NCI-H128 (cell line): ENCODE measurements around the gene LDAH.
A peak's percentile ranks its signal among the peaks of the same experiment; 100 is the strongest.

Experiments used
- DNase-seq: peaks from one replicate; lab custom pipeline; 2025; ENCODE audit not compliant: unreplicated experiment; lab: John Stamatoyannopoulos, UW

Gene LDAH

DNA sequence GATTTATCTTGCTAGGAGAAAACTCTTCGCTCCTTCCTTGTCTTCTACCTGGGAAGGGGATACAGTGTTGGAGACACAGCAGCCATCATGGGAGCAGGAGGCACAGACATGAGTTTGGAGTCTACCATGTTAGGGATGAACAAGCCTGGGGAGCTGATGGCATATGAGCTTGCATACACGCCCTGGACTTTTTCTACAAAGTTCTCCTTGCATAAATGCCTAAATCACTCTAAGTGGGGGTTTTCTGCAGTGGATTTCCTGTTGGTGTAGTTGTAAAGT is 168.4 kb downstream of the LDAH start:
- DNase-seq: no peak

DNA sequence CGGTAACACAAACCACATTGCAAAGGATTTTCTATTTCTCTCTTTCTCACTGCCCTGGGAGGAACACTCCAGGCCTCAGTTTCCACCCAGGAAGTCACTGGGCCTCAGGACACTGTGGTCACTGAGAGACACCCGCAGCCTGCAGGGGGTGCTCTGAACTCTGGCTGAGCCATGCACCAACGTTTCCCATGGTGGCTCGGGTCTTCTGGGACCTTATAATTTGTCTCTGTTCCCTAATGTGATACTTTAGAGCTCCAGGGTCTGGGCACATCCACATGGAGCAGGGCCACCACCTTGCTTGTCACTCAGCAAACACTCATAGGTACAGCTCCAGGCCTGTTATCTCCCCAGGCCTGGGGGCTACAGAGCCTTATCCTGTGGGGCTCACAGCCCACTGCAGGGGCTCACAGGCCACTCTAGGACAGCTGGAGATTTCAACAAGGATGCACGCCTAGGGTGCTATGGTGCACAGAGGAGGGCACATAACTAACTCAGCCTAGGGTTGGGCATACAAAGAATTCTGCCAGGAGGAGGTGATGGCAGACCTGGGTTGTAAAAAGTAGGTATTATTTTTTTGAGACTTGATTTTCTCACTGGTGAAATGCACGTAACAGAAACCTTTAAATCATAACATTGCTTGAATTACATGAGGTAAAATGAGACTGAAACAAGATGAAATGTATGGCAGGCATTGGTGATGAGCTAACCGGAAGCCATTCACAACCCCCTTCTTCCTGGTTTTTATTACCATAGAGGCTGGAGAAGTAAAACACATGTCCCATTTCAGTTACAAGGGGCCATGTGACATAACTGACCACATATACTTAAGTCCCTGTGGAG is 169.0 kb downstream of the LDAH start:
- no peak for DNase-seq

DNA sequence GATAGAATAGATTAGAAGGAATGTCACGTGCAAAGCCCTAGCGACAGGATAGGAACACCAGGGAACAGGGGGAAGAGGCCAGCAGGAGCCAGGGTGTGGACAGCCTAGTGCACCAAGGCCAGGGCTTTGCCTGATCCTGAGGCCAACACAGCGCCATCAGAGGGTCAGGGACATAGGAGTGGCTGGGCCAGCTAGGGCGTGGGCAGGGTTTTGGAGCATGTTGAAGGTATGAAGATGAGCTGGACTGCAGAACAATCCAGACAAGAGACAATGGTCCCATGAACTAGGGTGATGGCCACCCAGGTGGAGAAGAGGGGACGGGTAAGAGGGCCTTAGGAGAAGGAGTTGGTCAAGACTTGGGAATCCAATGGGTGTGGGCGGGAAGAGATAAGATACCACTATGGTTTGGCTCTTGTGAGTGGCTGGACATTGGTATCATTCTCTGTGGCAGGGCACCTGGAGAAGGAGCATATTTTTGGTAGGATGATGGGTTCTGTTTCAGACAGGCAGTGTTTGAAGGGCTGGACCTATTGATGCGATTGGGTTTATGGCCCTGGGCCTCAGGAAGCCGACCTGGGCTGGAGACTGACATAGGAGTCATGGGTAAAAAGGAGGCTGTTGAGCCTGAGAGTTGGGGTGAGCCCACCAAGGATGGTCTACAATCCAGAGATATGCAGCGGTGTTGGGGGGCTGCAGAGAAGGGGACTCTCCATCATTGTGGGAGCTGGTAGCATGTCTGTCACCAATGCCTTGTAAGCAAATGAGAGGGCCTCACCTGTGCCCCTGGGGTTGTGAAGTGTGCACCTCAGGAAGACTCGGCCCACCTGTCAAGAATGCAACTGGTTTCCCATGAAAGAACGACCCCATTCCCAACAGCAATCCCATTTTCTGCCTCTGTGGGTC is 170.0 kb downstream of the LDAH start:
- DNase-seq: no peak

DNA sequence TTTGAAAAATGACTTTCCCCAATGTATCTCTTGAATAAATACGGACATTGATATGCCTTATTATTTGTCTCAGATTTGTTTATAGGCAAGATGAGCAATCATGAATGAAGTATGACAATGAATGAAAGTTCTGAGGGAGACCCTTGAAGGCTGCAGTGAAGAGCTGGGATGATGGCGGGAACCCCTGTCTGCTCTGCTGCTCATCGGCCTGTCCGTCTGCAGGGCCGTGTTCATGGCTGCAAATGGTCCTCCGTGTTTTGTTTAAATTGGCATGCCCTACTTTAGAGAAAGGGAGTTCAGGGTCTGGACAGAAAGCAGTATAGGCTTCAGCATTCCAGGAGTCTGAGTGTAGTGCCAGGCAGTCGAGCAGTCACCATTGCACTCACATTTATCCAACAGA is 170.8 kb downstream of the LDAH start:
- DNase-seq: no peak

DNA sequence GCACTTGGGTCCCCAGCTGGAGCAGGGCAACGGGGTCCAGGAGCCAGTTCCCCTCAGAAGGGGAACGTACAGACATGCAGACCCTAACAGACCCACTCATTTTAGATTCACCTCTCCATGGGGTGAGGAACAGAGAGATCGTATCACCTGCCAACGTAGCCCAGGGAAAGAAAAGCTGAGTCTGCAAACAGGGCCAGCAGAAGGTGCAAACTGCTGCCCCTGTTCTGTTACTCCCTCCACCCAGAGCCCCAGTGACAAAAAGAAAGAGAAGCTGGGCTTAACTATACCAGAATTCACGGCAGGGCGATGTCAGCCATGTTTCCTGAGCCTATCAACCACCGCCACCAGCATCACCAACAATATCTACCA is 171.2 kb downstream of the LDAH start:
- no peak for DNase-seq

DNA sequence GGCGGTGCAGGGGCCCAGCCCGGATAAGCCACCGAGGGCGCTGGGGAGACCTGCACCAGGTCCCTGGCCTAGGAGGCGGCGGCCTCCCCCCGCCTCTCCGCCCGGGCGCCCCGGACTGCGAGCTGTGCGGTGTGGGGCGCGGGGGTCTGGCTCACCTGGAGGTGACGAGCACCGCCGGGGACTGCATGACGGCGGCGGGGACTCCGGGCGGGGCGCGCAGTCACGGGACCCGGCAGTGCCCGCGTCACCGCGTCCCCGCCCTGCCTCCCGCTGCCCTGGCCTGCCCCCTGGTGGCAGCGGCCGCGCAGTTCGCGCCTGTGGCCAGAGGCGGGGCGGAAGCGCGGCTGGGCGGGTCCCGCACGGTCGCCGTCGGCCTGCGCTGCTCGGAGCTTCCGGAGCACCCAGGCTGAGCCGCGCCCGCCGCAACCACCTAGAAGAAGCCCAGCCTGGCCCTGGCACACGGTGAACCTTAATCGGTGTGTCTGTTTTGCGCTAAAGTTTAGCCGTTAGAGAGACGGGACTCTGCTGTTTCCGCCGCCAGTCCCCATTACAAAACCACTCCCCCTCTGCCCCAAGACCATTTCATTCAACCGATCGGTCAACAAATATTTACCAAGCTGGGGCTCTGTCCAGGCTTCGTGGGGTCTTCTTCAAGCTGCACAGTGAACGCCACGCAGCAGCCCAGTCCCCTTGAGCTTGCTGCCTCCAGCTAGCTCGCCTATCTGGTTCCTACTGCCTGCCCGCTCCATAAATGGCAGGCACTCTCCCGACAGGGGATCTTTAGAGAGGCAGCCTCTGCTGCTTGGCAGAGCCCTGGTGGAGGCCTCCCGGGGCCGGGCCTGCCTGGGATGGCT is 171.8 kb downstream of the LDAH start, which contains the start of gene HS1BP3:
Gene HS1BP3, minus strand, starts transcription at position 222 of the 854 bp plus-strand sequence. Its CDS starts 35 bp downstream, at position 187.
- peak; percentile 73 for DNase-seq

DNA sequence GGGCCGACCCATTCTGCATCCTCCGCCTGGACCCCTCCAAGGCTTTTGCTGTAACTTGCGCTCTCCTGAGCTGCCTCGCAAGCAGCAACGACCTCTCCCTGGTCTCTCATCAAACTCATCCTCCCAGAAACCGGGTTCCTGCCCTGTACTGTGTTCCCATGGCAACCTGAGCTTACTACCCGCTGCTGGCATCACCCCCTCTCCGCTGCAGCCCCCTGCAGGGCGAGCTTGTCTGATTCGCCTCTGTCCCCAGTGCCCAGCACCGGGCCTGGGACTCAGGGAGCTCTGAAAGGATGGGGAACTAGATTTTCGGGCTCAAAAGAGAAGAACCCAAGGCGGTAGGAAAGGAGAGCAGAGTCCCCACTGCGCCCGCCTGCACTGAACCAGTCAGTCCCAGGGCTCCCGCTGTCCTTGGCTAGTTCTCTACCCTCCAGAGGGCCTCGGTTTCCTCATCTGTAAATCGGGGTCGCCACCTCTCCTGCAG is 172.5 kb downstream of the LDAH start:
- DNase-seq: no peak

DNA sequence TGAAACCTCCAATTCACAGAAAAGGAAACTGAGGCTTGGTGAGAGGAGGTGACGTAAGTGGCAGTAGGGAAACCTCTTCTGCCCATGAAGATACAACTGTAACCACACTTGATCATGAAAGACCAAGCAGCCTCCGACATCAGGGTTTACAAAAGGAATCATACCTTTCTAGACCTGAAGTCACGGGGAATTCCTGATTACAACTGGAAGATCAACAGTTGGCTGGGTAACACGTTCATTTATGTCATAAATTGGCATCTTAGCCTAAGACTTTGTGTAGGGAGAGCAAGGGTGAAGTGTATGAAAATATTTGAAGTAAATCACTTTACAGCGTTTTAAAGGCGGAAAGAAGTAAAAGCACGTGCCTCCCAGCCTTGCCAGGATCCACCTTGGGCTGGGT is 172.9 kb downstream of the LDAH start:
- no peak for DNase-seq

DNA sequence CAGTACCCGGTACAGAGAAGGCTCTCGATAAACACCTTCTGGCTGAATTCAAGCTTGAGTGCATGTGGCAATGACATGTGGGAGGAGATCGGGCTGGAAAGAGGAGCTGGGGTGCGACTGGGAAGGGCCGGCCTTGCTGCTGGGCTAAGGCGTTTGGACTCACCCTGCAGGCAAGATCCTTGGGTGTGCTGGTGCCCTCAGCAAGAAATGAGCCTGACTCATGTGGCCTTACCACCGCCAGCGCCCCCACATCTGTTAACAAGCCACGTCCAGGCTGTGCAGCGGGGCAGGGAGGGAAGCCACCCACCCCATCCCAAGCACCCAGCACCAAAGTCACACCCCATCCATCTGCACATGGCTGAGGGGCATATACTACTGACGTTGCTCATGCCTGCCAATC is 173.3 kb downstream of the LDAH start:
- DNase-seq: no peak

DNA sequence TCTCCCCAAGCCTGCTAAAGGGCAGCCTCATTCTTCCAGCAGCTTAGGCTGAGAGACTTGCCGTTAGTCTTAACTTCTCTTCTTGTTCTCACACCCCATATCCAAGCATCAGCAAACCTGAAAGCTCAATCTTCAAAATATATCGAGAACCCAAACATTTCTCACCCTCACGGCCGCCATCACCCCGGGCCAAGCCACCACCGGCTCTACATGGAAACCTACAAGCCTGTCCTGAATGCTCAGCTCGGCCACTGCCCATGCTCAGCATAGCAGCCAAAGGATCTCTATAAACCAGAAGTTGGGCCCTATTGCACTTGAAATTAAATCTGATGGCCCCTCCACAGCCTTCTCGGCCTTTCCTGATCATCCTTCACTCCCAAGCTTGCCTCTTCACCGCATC is 174.1 kb downstream of the LDAH start:
- DNase-seq: no peak

DNA sequence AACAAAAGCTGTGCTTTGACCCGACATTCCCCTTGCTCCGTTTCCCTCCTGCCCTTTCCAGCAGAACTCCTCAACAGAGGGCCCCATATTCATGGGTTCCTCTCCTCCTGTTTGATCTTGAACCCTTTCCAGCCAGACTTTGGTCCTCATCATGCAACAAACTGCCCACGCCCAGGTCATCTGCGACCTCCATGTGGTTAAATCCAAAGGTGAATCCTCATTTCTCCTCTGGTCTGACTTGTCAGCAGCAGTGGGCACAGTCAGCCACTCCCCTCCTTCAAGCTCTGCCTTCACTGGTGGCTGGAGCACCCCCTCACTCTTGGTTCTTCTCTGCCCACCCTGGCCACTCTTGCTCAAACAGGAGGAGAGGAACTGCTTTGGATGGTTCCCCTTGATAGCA is 174.7 kb downstream of the LDAH start:
- DNase-seq: no peak

DNA sequence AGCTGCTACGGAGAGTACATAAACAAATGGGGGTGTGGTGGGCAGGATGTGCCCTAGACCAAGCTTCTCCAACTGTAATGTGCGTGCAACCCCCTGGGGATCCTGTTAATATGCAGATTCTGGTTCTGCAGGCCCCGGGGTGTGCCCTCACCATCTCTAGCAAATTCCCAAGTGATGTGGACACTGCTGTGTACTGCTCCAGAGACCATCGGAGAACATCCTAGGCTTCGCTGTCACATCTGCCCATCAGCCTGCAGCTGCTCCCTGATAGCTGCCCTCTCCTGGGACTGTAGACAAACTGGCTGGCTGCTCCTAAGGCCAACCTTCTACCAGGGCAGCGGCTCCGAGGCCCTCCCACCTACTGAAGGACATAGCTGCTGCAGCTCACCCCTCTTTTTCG is 175.2 kb downstream of the LDAH start:
- DNase-seq: no peak

DNA sequence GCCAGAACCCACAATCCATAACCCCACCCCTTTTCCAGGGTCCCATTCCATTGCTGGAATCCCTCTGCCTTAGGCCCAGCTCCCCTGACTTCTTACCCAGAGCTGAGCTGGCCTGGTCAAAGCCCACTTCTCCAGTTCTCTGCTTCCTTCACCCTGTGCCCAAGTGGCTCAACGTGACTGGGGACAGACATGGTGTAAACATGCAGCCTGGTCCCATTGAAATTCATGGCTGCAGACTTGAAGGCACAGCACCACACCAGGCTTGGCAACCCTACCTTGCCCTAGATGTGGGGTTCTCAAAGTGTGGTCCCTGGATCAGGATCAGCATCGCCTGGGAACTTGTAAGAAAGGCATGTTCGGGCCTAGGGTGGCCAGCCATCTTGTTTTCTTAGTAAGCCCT is 175.7 kb downstream of the LDAH start:
- no peak for DNase-seq

DNA sequence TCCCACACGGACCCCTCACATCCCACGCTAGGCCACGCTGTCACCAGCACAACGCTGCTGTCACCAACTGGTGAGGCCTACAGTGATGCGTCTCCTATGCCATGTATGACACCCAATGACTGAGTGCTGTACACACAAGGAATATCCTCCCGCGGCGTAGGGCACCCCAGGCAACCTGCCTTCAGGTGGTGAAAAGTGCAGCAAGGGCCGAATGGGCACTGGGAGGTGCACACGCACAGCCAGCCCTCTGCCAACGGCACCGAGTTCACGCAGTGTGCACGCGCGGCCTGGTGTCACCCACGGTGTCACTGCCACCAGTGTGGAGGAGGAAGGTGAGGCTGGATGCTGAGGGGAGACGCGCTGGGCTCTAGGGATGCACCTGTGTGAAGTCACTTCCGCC is 176.5 kb downstream of the LDAH start:
- no peak for DNase-seq

DNA sequence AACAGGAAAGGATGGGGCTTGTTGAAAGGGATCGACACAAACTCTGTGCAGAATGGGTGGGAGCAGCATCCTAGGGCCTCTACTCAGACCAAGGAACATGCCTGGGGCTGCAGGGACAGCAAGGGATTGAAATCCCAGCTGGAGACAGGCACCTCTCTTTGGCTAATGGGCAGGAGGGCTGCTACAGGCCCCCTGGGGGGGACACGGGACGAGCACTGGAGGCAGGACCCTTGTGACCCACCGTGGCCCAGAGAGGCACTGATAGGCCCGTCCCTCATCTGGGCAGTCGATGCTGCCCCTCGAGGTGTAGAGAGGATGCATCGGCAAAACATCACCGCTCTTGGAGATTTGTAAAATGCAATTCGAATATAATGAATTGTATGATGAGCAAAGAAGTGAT is 177.1 kb downstream of the LDAH start:
- DNase-seq: no peak

DNA sequence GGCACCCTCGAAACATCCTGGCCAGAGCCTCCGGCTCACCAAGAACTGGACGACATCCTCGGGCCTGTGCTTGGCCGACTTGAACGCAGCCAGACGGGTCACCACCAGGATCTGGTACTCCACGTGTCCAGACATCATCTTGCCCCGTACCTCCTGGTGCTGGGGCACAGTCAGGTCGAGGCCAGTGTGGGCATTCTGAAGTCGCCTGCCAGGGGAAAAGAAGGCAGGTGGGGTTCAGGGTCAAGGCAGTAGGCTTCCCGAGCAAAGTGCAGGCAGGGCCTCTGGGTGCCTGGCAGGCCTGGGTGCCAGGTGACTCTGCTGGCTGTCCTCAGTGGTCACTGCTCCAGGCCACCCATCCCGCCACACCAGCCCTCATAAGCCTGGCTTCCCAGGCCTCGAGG is 177.6 kb downstream of the LDAH start:
- no peak for DNase-seq

DNA sequence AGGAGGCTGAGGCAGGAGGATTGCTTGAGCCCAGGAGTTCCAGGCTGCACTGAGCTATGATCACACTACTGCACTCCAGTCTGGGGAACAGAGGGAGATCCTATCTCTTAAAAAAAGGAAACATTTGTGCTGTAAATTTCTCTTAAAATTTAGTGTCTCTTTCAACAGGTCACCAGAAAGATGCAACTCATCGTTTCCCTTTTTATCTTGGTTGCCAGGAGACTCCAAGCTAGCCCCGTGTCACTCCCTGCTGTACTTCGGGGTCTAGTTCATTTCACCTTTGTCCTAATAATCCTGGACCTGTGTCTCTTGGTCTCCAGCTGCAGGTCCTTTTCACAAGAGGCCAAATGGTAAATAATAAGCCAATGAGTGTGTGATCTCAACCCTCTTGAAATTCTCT is 179.1 kb downstream of the LDAH start:
- no peak for DNase-seq

DNA sequence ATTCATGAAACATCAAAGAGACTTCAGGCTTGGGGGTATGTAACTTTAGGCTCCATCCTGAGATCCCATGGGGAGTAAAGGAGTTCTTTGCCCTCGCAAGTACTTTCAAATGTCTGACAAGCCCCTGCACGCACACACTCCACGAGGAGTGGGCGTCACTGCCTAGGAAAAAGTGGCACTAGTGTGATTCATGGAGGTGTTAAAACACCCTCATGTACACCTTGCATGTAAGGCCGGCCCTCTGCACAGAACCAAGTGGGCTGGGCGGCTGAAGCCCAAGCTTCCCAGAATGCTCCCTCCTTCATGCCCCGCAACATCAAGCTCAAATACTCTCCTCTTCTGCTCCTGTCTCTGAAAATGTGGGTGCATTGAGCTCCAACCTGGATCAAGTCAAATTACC is 179.8 kb downstream of the LDAH start:
- DNase-seq: no peak

DNA sequence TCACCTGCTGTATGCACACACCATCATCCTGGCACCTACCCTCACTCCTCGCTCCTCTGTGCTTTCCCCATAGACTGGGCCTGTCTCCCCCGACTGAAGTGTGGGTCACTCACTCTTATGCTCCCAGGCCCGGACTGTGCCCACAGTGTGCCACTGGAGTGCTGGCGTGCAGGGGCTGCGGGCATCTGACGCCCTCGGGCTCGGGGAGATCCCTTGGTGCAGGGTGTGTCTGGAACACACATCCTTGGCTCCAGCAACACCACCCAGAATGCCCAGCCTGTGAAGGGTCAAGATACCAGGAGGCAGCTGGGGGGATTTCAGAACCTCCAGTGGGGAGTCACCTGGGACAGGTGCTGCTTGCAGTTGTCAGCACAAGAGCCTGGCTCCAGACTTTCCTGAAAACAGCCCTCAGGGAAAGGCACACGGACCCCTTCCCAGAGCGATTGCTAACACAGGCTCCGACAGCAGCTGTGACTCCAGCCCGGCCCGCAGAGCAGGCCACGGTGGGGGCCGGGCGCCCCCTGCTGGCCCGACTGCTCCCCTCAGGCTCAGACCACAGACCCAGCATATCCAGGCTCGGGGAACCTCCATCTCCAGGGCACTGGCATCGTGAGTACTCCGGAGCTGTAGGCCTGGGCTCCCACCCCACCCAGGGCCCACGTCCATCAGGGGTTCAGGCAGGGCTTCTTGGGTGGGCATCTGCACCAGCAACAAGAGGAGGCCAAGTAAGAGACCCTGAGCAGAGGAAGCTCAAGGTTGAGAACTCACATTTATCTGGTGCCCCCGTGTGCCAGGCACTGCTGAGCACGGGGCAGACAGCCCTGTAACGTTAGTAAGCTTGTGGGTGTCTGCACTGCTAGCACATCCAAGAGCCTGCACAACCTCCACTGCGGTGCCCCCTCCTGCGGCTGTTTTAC is 180.6 kb downstream of the LDAH start:
- no peak for DNase-seq
